Measurements from ENCODE around the gene FZD1. TPM values are rescaled to one million over a fixed set of nuclear protein-coding genes. Genes with fewer than 3 reads are reported as not detected.

The FZD1 gene
- total RNA-seq, 3 donors from 2014 or later, result 11.0 to 36.1 (median 20.0) TPM

DNA sequence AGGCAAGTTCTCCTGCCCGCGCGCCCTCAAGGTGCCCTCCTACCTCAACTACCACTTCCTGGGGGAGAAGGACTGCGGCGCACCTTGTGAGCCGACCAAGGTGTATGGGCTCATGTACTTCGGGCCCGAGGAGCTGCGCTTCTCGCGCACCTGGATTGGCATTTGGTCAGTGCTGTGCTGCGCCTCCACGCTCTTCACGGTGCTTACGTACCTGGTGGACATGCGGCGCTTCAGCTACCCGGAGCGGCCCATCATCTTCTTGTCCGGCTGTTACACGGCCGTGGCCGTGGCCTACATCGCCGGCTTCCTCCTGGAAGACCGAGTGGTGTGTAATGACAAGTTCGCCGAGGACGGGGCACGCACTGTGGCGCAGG, 1.4 kb downstream of the FZD1 start:
- Histone ChIP-seq H3K4me1 (no peaks in the 10 kb centered on the region), H3K27ac (peak overlapping the region; percentile 95 to 96), H3K27me3 (no peaks in the 10 kb centered on the region), H3K36me3 (no peaks in the 10 kb centered on the region), H3K9me3 (no peaks in the 10 kb centered on the region), H3K4me3 (peak overlapping the region; percentile 86 to 94 (median 92))
- DNase-seq (ENCODE audit: low spot score in 2 of 2), result no peak
- no peak for TF ChIP-seq POLR2A (IDR thresholded peaks at IDR 0.05)
- TF ChIP-seq POLR2AphosphoS5 (IDR thresholded peaks at IDR 0.05), result no peak
- TF ChIP-seq, protein P1, sequence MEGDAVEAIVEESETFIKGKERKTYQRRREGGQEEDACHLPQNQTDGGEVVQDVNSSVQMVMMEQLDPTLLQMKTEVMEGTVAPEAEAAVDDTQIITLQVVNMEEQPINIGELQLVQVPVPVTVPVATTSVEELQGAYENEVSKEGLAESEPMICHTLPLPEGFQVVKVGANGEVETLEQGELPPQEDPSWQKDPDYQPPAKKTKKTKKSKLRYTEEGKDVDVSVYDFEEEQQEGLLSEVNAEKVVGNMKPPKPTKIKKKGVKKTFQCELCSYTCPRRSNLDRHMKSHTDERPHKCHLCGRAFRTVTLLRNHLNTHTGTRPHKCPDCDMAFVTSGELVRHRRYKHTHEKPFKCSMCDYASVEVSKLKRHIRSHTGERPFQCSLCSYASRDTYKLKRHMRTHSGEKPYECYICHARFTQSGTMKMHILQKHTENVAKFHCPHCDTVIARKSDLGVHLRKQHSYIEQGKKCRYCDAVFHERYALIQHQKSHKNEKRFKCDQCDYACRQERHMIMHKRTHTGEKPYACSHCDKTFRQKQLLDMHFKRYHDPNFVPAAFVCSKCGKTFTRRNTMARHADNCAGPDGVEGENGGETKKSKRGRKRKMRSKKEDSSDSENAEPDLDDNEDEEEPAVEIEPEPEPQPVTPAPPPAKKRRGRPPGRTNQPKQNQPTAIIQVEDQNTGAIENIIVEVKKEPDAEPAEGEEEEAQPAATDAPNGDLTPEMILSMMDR (IDR thresholded peaks at IDR 0.05), result no peak
- intact Hi-C loops (cut with DNase I; ENCODE audit: low total_unique reads), result no loop called here

DNA sequence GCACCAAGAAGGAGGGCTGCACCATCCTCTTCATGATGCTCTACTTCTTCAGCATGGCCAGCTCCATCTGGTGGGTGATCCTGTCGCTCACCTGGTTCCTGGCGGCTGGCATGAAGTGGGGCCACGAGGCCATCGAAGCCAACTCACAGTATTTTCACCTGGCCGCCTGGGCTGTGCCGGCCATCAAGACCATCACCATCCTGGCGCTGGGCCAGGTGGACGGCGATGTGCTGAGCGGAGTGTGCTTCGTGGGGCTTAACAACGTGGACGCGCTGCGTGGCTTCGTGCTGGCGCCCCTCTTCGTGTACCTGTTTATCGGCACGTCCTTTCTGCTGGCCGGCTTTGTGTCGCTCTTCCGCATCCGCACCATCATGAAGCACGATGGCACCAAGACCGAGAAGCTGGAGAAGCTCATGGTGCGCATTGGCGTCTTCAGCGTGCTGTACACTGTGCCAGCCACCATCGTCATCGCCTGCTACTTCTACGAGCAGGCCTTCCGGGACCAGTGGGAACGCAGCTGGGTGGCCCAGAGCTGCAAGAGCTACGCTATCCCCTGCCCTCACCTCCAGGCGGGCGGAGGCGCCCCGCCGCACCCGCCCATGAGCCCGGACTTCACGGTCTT, 1.9 kb downstream of the FZD1 start:
- Histone ChIP-seq H3K36me3 (no peaks in the 10 kb centered on the region), H3K27ac (peak overlapping the region; percentile 95 to 96), H3K27me3 (no peaks in the 10 kb centered on the region), H3K4me3 (peak overlapping the region; percentile 86 to 94 (median 92)), H3K4me1 (no peaks in the 10 kb centered on the region), H3K9me3 (no peaks in the 10 kb centered on the region)
- peak in 1 of 2 donors; percentile 43 for DNase-seq (ENCODE audit: low spot score in 2 of 2)
- TF ChIP-seq, protein P1 (IDR thresholded peaks at IDR 0.05), result no peak
- peak in 1 of 3 donors; percentile 14 for TF ChIP-seq POLR2AphosphoS5 (IDR thresholded peaks at IDR 0.05)
- intact Hi-C loops (cut with DNase I; ENCODE audit: low total_unique reads), result no loop called here

DNA sequence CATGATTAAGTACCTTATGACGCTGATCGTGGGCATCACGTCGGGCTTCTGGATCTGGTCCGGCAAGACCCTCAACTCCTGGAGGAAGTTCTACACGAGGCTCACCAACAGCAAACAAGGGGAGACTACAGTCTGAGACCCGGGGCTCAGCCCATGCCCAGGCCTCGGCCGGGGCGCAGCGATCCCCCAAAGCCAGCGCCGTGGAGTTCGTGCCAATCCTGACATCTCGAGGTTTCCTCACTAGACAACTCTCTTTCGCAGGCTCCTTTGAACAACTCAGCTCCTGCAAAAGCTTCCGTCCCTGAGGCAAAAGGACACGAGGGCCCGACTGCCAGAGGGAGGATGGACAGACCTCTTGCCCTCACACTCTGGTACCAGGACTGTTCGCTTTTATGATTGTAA, 2.5 kb downstream of the FZD1 start:
- intact Hi-C loops (cut with DNase I; ENCODE audit: low total_unique reads), result no loop called here
- peak overlapping the region; percentile 86 to 94 (median 92) for H3K4me3 ChIP-seq
- H3K27ac ChIP-seq, result peak overlapping the region; percentile 95 to 96
- H3K36me3 ChIP-seq, result no peaks in the 10 kb centered on the region
- TF ChIP-seq POLR2AphosphoS5 (IDR thresholded peaks at IDR 0.05) (no peak), POLR2A (IDR thresholded peaks at IDR 0.05) (no peak)
- TF ChIP-seq, protein P1 (IDR thresholded peaks at IDR 0.05), result no peak
- H3K9me3 ChIP-seq, result no peaks in the 10 kb centered on the region
- H3K27me3 ChIP-seq, result no peaks in the 10 kb centered on the region
- no peak for DNase-seq (ENCODE audit: low spot score in 2 of 2)
- no peaks in the 10 kb centered on the region for H3K4me1 ChIP-seq

DNA sequence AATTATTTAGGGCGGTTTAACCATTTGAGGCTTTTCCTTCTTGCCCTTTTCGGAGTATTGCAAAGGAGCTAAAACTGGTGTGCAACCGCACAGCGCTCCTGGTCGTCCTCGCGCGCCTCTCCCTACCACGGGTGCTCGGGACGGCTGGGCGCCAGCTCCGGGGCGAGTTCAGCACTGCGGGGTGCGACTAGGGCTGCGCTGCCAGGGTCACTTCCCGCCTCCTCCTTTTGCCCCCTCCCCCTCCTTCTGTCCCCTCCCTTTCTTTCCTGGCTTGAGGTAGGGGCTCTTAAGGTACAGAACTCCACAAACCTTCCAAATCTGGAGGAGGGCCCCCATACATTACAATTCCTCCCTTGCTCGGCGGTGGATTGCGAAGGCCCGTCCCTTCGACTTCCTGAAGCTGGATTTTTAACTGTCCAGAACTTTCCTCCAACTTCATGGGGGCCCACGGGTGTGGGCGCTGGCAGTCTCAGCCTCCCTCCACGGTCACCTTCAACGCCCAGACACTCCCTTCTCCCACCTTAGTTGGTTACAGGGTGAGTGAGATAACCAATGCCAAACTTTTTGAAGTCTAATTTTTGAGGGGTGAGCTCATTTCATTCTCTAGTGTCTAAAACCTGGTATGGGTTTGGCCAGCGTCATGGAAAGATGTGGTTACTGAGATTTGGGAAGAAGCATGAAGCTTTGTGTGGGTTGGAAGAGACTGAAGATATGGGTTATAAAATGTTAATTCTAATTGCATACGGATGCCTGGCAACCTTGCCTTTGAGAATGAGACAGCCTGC, 3.1 kb downstream of the FZD1 start:
- DNase-seq (ENCODE audit: low spot score in 2 of 2), result no peak
- Histone ChIP-seq H3K4me3 (peak overlapping the region; percentile 86 to 94 (median 92)), H3K9me3 (no peaks in the 10 kb centered on the region), H3K4me1 (no peaks in the 10 kb centered on the region), H3K27ac (peak overlapping the region; percentile 95 to 96), H3K36me3 (no peaks in the 10 kb centered on the region), H3K27me3 (no peaks in the 10 kb centered on the region)
- intact Hi-C loops (cut with DNase I; ENCODE audit: low total_unique reads), result no loop called here
- TF ChIP-seq POLR2A (IDR thresholded peaks at IDR 0.05) (no peak), POLR2AphosphoS5 (IDR thresholded peaks at IDR 0.05) (no peak)
- TF ChIP-seq, protein P1 (IDR thresholded peaks at IDR 0.05), result no peak

DNA sequence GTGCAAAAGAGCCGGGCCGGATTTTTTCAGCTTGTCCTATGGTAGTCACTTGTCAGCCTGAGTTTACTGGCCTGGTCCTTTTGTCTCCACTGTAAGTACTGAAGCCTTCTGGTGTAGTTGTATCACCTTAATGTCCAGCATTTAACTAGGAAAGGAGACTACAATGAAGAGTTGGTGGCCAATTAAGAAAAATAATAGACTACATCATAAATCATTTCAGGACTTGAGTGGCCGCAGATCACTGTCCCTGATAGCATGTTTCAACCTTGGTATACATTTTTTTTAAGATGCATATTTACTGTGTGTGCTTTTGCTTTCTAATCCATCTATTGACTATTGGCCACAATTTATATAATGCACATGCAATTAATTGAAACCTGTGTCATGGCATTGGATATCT, 6.1 kb downstream of the FZD1 start:
- no peaks in the 10 kb centered on the region for H3K9me3 ChIP-seq
- no peaks in the 10 kb centered on the region for H3K4me1 ChIP-seq
- intact Hi-C loops (cut with DNase I; ENCODE audit: low total_unique reads), result no loop called here
- peak overlapping the region in 1 of 3 donors; percentile 4 for H3K4me3 ChIP-seq
- H3K36me3 ChIP-seq, result no peaks in the 10 kb centered on the region
- no peaks in the 10 kb centered on the region for H3K27me3 ChIP-seq
- DNase-seq (ENCODE audit: low spot score in 2 of 2), result no peak
- TF ChIP-seq, protein P1 (IDR thresholded peaks at IDR 0.05), result no peak
- TF ChIP-seq POLR2A (IDR thresholded peaks at IDR 0.05) (no peak), POLR2AphosphoS5 (IDR thresholded peaks at IDR 0.05) (no peak)
- H3K27ac ChIP-seq, result no peak overlapping the region
